T-helper 1 cell treated with Interleukin-12 subunit alpha and Interleukin-12 subunit beta and Interleukin-4 antibody, amounts not matched to agents 30 μg/mL and 1 μg/mL, for 36 hours (primary cell): ENCODE measurements around the gene EIPR1.

Source experiments
- H3K27ac Mint-ChIP-seq: one replicate; pipeline ENCODE4 v1.8.0; 2021; ENCODE audit warnings: mild to moderate bottlenecking, mixed read lengths
- H3K27me3 Mint-ChIP-seq: one replicate; pipeline ENCODE4 v1.8.0; 2021; ENCODE audit warnings: low read depth, mixed read lengths
- H3K36me3 Mint-ChIP-seq: one replicate; pipeline ENCODE4 v1.8.0; 2021; ENCODE audit warnings: low read depth, mixed read lengths
- H3K4me1 Mint-ChIP-seq: one replicate; pipeline ENCODE4 v1.8.0; 2021; ENCODE audit warnings: low read depth, mixed read lengths
- H3K4me3 Mint-ChIP-seq: one replicate; pipeline ENCODE4 v1.8.0; 2021; ENCODE audit warnings: mild to moderate bottlenecking, moderate library complexity, mixed read lengths
- H3K9me3 Mint-ChIP-seq: one replicate; pipeline ENCODE4 v1.8.0; 2021; ENCODE audit warnings: mixed read lengths

EIPR1 gene

GRCh38 chr2:3302421-3302750, 75.2 kb downstream of the EIPR1 start:
- no peak overlapping the region for H3K27ac Mint-ChIP-seq
- no peaks in the 10 kb centered on the region for H3K9me3 Mint-ChIP-seq
- H3K4me3 Mint-ChIP-seq = no peak overlapping the region

GRCh38 chr2:3301001-3301400, 76.6 kb downstream of the EIPR1 start:
- peaks cover 22% of the 10 kb centered on the region for H3K4me1 Mint-ChIP-seq
- no peak overlapping the region for H3K27ac Mint-ChIP-seq
- no peaks in the 10 kb centered on the region for H3K27me3 Mint-ChIP-seq
- peaks cover 6% of the 10 kb centered on the region for H3K36me3 Mint-ChIP-seq
- H3K4me3 Mint-ChIP-seq = no peak overlapping the region
- H3K9me3 Mint-ChIP-seq = no peaks in the 10 kb centered on the region

More at GRCh38 chr2:3302421-3302750, 75.2 kb downstream of the EIPR1 start:
- H3K36me3 Mint-ChIP-seq = peaks cover 6% of the 10 kb centered on the region
- H3K4me1 Mint-ChIP-seq = peaks cover 25% of the 10 kb centered on the region
- no peaks in the 10 kb centered on the region for H3K27me3 Mint-ChIP-seq

GRCh38 chr2:3300224-3300995, 77.2 kb downstream of the EIPR1 start:
- peaks cover 6% of the 10 kb centered on the region for H3K36me3 Mint-ChIP-seq
- peaks cover 19% of the 10 kb centered on the region for H3K4me1 Mint-ChIP-seq
- H3K9me3 Mint-ChIP-seq = no peaks in the 10 kb centered on the region
- no peaks in the 10 kb centered on the region for H3K27me3 Mint-ChIP-seq
- no peak overlapping the region for H3K27ac Mint-ChIP-seq
- no peak overlapping the region for H3K4me3 Mint-ChIP-seq

- Mint-ChIP-seq H3K27ac (no peak overlapping the region), H3K4me3 (no peak overlapping the region), H3K4me1 (peaks cover 17% of the 10 kb centered on the region), H3K9me3 (no peaks in the 10 kb centered on the region), H3K27me3 (no peaks in the 10 kb centered on the region), H3K36me3 (peaks cover 6% of the 10 kb centered on the region)
Observed at GRCh38 chr2:3299703-3300102, 77.9 kb downstream of the EIPR1 start.

GRCh38 chr2:3299130-3299529, 78.5 kb downstream of the EIPR1 start:
- Mint-ChIP-seq H3K36me3 (peaks cover 6% of the 10 kb centered on the region), H3K4me3 (no peak overlapping the region), H3K9me3 (no peaks in the 10 kb centered on the region), H3K4me1 (peaks cover 16% of the 10 kb centered on the region), H3K27me3 (no peaks in the 10 kb centered on the region), H3K27ac (no peak overlapping the region)

GRCh38 chr2:3298191-3298590, 79.4 kb downstream of the EIPR1 start:
- H3K4me3 Mint-ChIP-seq = no peak overlapping the region
- no peaks in the 10 kb centered on the region for H3K27me3 Mint-ChIP-seq
- no peaks in the 10 kb centered on the region for H3K9me3 Mint-ChIP-seq
- H3K4me1 Mint-ChIP-seq = peaks cover 8% of the 10 kb centered on the region
- H3K36me3 Mint-ChIP-seq = peaks cover 6% of the 10 kb centered on the region
- H3K27ac Mint-ChIP-seq = no peak overlapping the region

GRCh38 chr2:3297523-3297922, 80.1 kb downstream of the EIPR1 start:
- Mint-ChIP-seq H3K27me3 (no peaks in the 10 kb centered on the region), H3K9me3 (no peaks in the 10 kb centered on the region), H3K4me3 (no peak overlapping the region), H3K27ac (no peak overlapping the region), H3K36me3 (peaks cover 6% of the 10 kb centered on the region), H3K4me1 (peaks cover 8% of the 10 kb centered on the region)

- Mint-ChIP-seq H3K36me3 (peaks cover 6% of the 10 kb centered on the region), H3K4me3 (no peak overlapping the region)
Observed at GRCh38 chr2:3296182-3296972, 81.2 kb downstream of the EIPR1 start.

GRCh38 chr2:3294493-3294892, 83.1 kb downstream of the EIPR1 start:
- H3K27me3 Mint-ChIP-seq = no peaks in the 10 kb centered on the region
- peaks cover 7% of the 10 kb centered on the region for H3K9me3 Mint-ChIP-seq
- H3K27ac Mint-ChIP-seq = no peak overlapping the region
- H3K4me3 Mint-ChIP-seq = no peak overlapping the region
- H3K4me1 Mint-ChIP-seq = peaks cover 2% of the 10 kb centered on the region
- peaks cover 8% of the 10 kb centered on the region for H3K36me3 Mint-ChIP-seq

More at GRCh38 chr2:3296182-3296972, 81.2 kb downstream of the EIPR1 start:
- Mint-ChIP-seq H3K9me3 (no peaks in the 10 kb centered on the region), H3K4me1 (peaks cover 8% of the 10 kb centered on the region), H3K27ac (no peak overlapping the region), H3K27me3 (no peaks in the 10 kb centered on the region)

- no peaks in the 10 kb centered on the region for H3K27me3 Mint-ChIP-seq
- no peak overlapping the region for H3K4me3 Mint-ChIP-seq
- H3K4me1 Mint-ChIP-seq = peaks cover 2% of the 10 kb centered on the region
- no peak overlapping the region for H3K27ac Mint-ChIP-seq
- peaks cover 10% of the 10 kb centered on the region for H3K9me3 Mint-ChIP-seq
- H3K36me3 Mint-ChIP-seq = peaks cover 12% of the 10 kb centered on the region
Observed at GRCh38 chr2:3294069-3294468, 83.5 kb downstream of the EIPR1 start.

GRCh38 chr2:3293221-3293620, 84.4 kb downstream of the EIPR1 start:
- Mint-ChIP-seq H3K36me3 (peaks cover 8% of the 10 kb centered on the region), H3K27me3 (no peaks in the 10 kb centered on the region), H3K4me3 (no peak overlapping the region), H3K9me3 (peaks cover 13% of the 10 kb centered on the region), H3K4me1 (no peaks in the 10 kb centered on the region), H3K27ac (no peak overlapping the region)

GRCh38 chr2:3292416-3292815, 85.2 kb downstream of the EIPR1 start:
- H3K27me3 Mint-ChIP-seq = no peaks in the 10 kb centered on the region
- H3K27ac Mint-ChIP-seq = no peak overlapping the region
- peaks cover 9% of the 10 kb centered on the region for H3K36me3 Mint-ChIP-seq
- no peaks in the 10 kb centered on the region for H3K4me1 Mint-ChIP-seq
- no peak overlapping the region for H3K4me3 Mint-ChIP-seq
- H3K9me3 Mint-ChIP-seq = peaks cover 16% of the 10 kb centered on the region

GRCh38 chr2:3291750-3292149, 85.9 kb downstream of the EIPR1 start:
- Mint-ChIP-seq H3K9me3 (peaks cover 22% of the 10 kb centered on the region), H3K27me3 (no peaks in the 10 kb centered on the region), H3K4me3 (no peak overlapping the region), H3K27ac (no peak overlapping the region), H3K36me3 (peaks cover 10% of the 10 kb centered on the region), H3K4me1 (peaks cover 1% of the 10 kb centered on the region)

GRCh38 chr2:3291113-3291512, 86.5 kb downstream of the EIPR1 start:
- Mint-ChIP-seq H3K9me3 (peaks cover 22% of the 10 kb centered on the region), H3K27me3 (no peaks in the 10 kb centered on the region), H3K4me1 (peaks cover 1% of the 10 kb centered on the region), H3K27ac (no peak overlapping the region), H3K36me3 (peaks cover 10% of the 10 kb centered on the region), H3K4me3 (no peak overlapping the region)

- peaks cover 1% of the 10 kb centered on the region for H3K4me1 Mint-ChIP-seq
- peaks cover 22% of the 10 kb centered on the region for H3K9me3 Mint-ChIP-seq
- peaks cover 10% of the 10 kb centered on the region for H3K36me3 Mint-ChIP-seq
- no peaks in the 10 kb centered on the region for H3K27me3 Mint-ChIP-seq
- H3K4me3 Mint-ChIP-seq = no peak overlapping the region
- no peak overlapping the region for H3K27ac Mint-ChIP-seq
Observed at GRCh38 chr2:3290655-3291054, 87.0 kb downstream of the EIPR1 start.
